GM12875 (cell line): ENCODE data around the gene TPM1.

ENCODE experiments used
- H3K4me3 ChIP-seq: one replicate; pipeline ENCODE4 v1.5.1; 2011; ENCODE audit warnings: low read depth, low read length, control low read depth
- CTCF ChIP-seq: IDR thresholded peaks from 2 replicates; pipeline ENCODE4 v1.5.1; 2011; ENCODE audit warnings: low read depth, mild to moderate bottlenecking, control low read depth, inconsistent platforms, low read length, moderate library complexity, borderline replicate concordance; ENCODE audit not compliant: insufficient read depth

The TPM1 gene

GRCh38 chr15:63056829-63057228 is 14.3 kb downstream of the TPM1 start:
- no peak overlapping the region for H3K4me3 ChIP-seq
- no peak for TF ChIP-seq CTCF

GRCh38 chr15:63057468-63058345 is 15.2 kb downstream of the TPM1 start:
- no peak for TF ChIP-seq CTCF
- H3K4me3 ChIP-seq, result no peak overlapping the region

- TF ChIP-seq CTCF, result no peak
- H3K4me3 ChIP-seq, result no peak overlapping the region
Measured at GRCh38 chr15:63059075-63059474, 16.5 kb downstream of the TPM1 start.

- TF ChIP-seq CTCF, result no peak
- H3K4me3 ChIP-seq, result no peak overlapping the region
Measured at GRCh38 chr15:63059573-63060216, 17.1 kb downstream of the TPM1 start.

- no peak overlapping the region for H3K4me3 ChIP-seq
- no peak for TF ChIP-seq CTCF
Measured at GRCh38 chr15:63060699-63061098, 18.2 kb downstream of the TPM1 start.

DNA sequence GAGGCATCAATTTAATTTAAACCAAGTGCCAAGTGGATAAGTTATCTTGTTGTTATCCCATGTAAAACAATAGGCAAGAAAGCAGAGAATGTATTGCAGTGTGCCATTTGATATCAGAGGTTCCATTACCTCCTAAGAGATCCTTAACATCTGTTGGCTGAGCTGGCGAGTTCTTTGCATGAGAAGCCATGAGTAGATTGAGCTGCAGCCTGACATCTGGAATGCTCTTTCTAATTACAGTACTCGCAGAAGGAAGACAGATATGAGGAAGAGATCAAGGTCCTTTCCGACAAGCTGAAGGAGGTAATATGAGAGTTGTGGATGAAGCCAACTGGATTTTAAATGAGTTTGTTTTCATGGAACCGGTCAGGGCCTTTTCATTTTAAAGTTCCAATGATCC is 19.4 kb downstream of the TPM1 start:
- TF ChIP-seq CTCF, result no peak
- H3K4me3 ChIP-seq, result no peak overlapping the region

DNA sequence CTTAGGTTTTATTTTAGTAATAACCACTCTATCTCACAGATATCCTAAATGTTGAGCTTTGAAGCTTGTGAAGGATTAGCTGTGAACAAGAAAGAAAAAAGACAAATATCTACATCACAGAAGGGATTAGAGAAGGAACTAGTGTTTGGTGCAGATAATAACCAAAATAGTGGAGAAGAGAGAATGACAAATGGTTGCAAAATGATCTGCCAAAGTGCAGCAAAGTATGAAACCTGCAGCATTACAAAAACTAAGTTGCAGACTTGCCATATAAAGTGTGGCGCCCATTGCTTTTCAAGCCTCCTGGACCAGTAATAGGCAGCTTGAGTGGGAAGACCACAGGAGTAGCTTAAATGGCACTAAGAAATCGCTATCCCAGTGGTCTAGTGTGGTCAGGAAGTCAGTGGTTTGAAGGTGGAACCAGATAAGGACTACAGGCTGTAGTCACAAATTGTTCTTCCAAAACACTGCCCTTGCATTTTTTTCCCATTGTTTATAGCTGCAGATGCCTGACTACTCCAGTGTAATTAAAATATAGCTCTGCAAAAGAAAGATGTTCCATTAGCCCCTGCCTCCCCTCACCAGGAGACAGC is 20.7 kb downstream of the TPM1 start:
- no peak for TF ChIP-seq CTCF

More for the DNA sequence above, 20.7 kb downstream of the TPM1 start:
- no peak overlapping the region for H3K4me3 ChIP-seq
